Measurements from ENCODE around the gene MAB21L4.

- TF ChIP-seq, protein P1, sequence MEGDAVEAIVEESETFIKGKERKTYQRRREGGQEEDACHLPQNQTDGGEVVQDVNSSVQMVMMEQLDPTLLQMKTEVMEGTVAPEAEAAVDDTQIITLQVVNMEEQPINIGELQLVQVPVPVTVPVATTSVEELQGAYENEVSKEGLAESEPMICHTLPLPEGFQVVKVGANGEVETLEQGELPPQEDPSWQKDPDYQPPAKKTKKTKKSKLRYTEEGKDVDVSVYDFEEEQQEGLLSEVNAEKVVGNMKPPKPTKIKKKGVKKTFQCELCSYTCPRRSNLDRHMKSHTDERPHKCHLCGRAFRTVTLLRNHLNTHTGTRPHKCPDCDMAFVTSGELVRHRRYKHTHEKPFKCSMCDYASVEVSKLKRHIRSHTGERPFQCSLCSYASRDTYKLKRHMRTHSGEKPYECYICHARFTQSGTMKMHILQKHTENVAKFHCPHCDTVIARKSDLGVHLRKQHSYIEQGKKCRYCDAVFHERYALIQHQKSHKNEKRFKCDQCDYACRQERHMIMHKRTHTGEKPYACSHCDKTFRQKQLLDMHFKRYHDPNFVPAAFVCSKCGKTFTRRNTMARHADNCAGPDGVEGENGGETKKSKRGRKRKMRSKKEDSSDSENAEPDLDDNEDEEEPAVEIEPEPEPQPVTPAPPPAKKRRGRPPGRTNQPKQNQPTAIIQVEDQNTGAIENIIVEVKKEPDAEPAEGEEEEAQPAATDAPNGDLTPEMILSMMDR (IDR thresholded peaks at IDR 0.05; ENCODE audit: extremely low read depth in 1 of 2, insufficient read depth in 1 of 2, low read depth in 1 of 2, low read length in 2 of 2): no peak
- no peak for TF ChIP-seq EZH2 (IDR thresholded peaks at IDR 0.05; ENCODE audit: borderline replicate concordance, low read depth, low read length, severe bottlenecking)
Measured at GRCh38 chr2:240906141-240906910, 10.4 kb upstream of the MAB21L4 start, which contains the start of gene CROCC2.

Data from endothelial cell of umbilical vein (primary cell).